Measurements from ENCODE around the gene ANKRD33B. TPM values are rescaled to one million over a fixed set of nuclear protein-coding genes. Genes with fewer than 3 reads are reported as not detected.

ANKRD33B gene
- polyA plus RNA-seq, 1 donor (not counting 4 experiments of a cell fraction or from before 2014, with no cell fraction given) = 1.9 TPM

DNA sequence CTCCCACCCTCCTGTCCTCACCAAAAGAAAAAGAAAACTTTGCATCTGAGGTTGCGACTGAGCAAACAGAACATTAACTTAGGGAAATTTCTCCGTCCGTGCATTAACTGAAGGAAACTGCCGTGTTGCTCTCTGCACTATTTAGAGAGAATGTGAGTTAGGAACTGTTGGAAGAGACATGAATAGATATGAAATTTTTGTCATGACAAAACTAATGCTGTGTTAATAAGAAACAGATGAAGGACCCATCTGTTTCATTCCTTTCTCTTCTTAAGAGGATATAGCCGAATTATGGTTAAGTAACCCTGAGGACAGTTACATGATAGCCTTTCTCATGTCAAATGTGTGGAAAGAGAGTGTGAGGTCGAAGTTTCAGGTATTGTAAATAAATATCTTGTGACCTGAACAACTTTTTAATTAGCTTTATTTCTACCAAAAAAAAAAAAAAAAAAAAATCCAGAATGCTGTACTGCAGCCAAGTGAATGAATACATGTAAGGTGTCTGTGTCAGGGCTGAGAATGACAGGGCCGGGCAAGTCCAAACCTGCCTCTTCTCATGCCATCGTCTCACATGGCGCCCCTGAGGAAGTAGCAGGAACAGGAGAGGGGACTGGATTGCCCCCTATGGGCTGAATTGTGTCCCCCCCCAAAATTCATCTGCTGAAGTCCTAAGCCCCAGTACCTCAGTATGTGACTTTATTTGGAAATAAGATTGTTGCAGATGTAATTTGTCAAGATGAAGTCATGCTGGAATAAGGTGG is 35.6 kb upstream of the ANKRD33B start:
- Histone ChIP-seq H3K27me3 (ENCODE audit: control insufficient read depth, extremely low read depth, insufficient read depth, low read length) (peaks cover 3% of the 10 kb centered on the region), H2AFZ (ENCODE audit: control insufficient read depth, low read length) (no peak overlapping the region), H3K4me1 (ENCODE audit: control insufficient read depth, extremely low read depth, insufficient read depth, low read length) (peaks cover 15% of the 10 kb centered on the region), H3K9me3 (ENCODE audit: control insufficient read depth, low read depth, low read length) (peaks cover 2% of the 10 kb centered on the region), H3K9ac (ENCODE audit: control insufficient read depth, extremely low read depth, insufficient read depth, low read length) (no peak overlapping the region), H3K79me2 (ENCODE audit: control insufficient read depth, insufficient read depth, low read length) (no peaks in the 10 kb centered on the region), H3K4me3 (ENCODE audit: control insufficient read depth in 2 of 3, extremely low read depth in 1 of 3, insufficient read depth in 2 of 3, low read depth in 1 of 3, low read length in 3 of 3) (no peak overlapping the region), H4K20me1 (ENCODE audit: control insufficient read depth, extremely low read depth, insufficient read depth, low read length) (no peaks in the 10 kb centered on the region), H3K36me3 (ENCODE audit: control insufficient read depth in 2 of 2, extremely low read depth in 1 of 2, insufficient read depth in 2 of 2, low read length in 2 of 2) (no peaks in the 10 kb centered on the region), H3K27ac (ENCODE audit: control insufficient read depth, insufficient read depth, low read length) (no peak overlapping the region), H3K4me2 (ENCODE audit: control insufficient read depth, extremely low read depth, insufficient read depth, low read depth, low read length) (peak overlapping the region; percentile 43), H3K9me1 (ENCODE audit: control insufficient read depth, extremely low read depth, insufficient read depth, low read length) (no peaks in the 10 kb centered on the region)
- FAIRE-seq = no peak
- TF ChIP-seq, protein P1, sequence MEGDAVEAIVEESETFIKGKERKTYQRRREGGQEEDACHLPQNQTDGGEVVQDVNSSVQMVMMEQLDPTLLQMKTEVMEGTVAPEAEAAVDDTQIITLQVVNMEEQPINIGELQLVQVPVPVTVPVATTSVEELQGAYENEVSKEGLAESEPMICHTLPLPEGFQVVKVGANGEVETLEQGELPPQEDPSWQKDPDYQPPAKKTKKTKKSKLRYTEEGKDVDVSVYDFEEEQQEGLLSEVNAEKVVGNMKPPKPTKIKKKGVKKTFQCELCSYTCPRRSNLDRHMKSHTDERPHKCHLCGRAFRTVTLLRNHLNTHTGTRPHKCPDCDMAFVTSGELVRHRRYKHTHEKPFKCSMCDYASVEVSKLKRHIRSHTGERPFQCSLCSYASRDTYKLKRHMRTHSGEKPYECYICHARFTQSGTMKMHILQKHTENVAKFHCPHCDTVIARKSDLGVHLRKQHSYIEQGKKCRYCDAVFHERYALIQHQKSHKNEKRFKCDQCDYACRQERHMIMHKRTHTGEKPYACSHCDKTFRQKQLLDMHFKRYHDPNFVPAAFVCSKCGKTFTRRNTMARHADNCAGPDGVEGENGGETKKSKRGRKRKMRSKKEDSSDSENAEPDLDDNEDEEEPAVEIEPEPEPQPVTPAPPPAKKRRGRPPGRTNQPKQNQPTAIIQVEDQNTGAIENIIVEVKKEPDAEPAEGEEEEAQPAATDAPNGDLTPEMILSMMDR (optimal IDR thresholded peaks at IDR 0.05 in 1 of 3, IDR thresholded peaks at IDR 0.05 in 1 of 3, conservative IDR thresholded peaks at IDR 0.05 in 1 of 3; ENCODE audit: extremely low read depth in 1 of 3, insufficient read depth in 2 of 3, low read length in 3 of 3) = peak; percentile 19 to 54 (median 45)
- no peak for TF ChIP-seq EZH2 (IDR thresholded peaks at IDR 0.05; ENCODE audit: low read length)
- dilution Hi-C loops (cut with MboI; ENCODE audit: extremely low pct_ligation_motif_present, low sequenced_read_pairs) = no loop called here
- peak; percentile 25 for DNase-seq (ENCODE audit: low read depth, low spot score)

DNA sequence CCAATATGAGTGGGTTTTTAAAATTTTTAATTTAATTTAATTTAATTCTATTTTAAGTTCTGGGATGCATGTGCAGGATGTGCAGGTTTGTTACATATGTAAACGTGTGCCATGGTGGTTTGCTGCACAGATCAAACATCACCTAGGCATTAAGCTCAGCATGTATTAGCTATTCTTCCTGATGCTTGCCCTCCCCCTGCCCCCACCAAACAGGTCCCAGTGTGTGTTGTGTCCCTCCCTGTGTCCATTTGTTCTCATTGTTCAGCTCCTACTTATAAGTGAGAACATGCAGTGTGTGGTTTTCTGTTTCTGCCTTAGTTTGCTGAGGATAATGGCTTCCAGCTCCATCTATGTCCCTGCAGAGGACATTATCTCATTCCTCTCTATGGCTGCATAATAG is 35.0 kb upstream of the ANKRD33B start:
- peak overlapping the region; percentile 43 for H3K4me2 ChIP-seq (ENCODE audit: control insufficient read depth, extremely low read depth, insufficient read depth, low read depth, low read length)
- no peaks in the 10 kb centered on the region for H3K9me1 ChIP-seq (ENCODE audit: control insufficient read depth, extremely low read depth, insufficient read depth, low read length)
- no peak for TF ChIP-seq EZH2 (IDR thresholded peaks at IDR 0.05; ENCODE audit: low read length)
- TF ChIP-seq, protein P1 (optimal IDR thresholded peaks at IDR 0.05 in 1 of 3, IDR thresholded peaks at IDR 0.05 in 1 of 3, conservative IDR thresholded peaks at IDR 0.05 in 1 of 3; ENCODE audit: extremely low read depth in 1 of 3, insufficient read depth in 2 of 3, low read length in 3 of 3) = no peak
- H4K20me1 ChIP-seq (ENCODE audit: control insufficient read depth, extremely low read depth, insufficient read depth, low read length) = no peaks in the 10 kb centered on the region
- H3K4me3 ChIP-seq (ENCODE audit: control insufficient read depth in 2 of 3, extremely low read depth in 1 of 3, insufficient read depth in 2 of 3, low read depth in 1 of 3, low read length in 3 of 3) = no peak overlapping the region
- H3K9me3 ChIP-seq (ENCODE audit: control insufficient read depth, low read depth, low read length) = peaks cover 2% of the 10 kb centered on the region
- H3K27me3 ChIP-seq (ENCODE audit: control insufficient read depth, extremely low read depth, insufficient read depth, low read length) = peaks cover 3% of the 10 kb centered on the region
- peaks cover 15% of the 10 kb centered on the region for H3K4me1 ChIP-seq (ENCODE audit: control insufficient read depth, extremely low read depth, insufficient read depth, low read length)
- no peaks in the 10 kb centered on the region for H3K79me2 ChIP-seq (ENCODE audit: control insufficient read depth, insufficient read depth, low read length)
- dilution Hi-C loops (cut with MboI; ENCODE audit: extremely low pct_ligation_motif_present, low sequenced_read_pairs) = no loop called here
- no peak overlapping the region for H3K9ac ChIP-seq (ENCODE audit: control insufficient read depth, extremely low read depth, insufficient read depth, low read length)
- no peak overlapping the region for H2AFZ ChIP-seq (ENCODE audit: control insufficient read depth, low read length)
- no peak overlapping the region for H3K27ac ChIP-seq (ENCODE audit: control insufficient read depth, insufficient read depth, low read length)
- H3K36me3 ChIP-seq (ENCODE audit: control insufficient read depth in 2 of 2, extremely low read depth in 1 of 2, insufficient read depth in 2 of 2, low read length in 2 of 2) = no peaks in the 10 kb centered on the region
- FAIRE-seq (no peak), DNase-seq (ENCODE audit: low read depth, low spot score) (no peak)

All from keratinocyte (primary cell).